GM20000 (cell line): Measurements from ENCODE around the gene PHACTR1.

Source experiments
- DNase-seq: peaks from one replicate; pipeline ENCODE4 v3.0.0; 2012; ENCODE audit warnings: low spot score
- TF ChIP-seq, protein P1 (sequence below): IDR thresholded peaks from 2 replicates; pipeline ENCODE4 v1.5.1; 2012; ENCODE audit warnings: mild to moderate bottlenecking, control low read depth; ENCODE audit errors: extremely low read depth, missing control alignments

The PHACTR1 gene

DNA sequence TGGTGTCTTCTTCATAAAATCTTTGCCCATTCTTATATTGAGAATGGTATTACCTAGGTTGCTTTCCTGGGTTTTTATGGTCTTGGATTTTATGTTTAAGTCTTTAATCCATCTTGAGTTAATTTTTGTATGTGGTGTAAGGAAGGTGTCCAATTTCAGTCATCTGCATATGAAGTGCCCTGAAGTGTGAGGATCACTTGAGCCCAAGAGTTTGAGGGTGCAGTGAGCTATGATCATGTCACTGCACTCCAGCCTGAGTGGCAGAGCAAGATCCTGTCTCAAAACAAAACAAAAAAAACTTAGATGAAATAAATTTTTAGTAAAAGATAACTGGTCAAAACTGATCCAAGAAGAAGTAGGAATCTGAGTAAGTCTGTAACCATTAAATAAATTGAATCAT is 396.4 kb downstream of the PHACTR1 start:
- TF ChIP-seq, protein P1, sequence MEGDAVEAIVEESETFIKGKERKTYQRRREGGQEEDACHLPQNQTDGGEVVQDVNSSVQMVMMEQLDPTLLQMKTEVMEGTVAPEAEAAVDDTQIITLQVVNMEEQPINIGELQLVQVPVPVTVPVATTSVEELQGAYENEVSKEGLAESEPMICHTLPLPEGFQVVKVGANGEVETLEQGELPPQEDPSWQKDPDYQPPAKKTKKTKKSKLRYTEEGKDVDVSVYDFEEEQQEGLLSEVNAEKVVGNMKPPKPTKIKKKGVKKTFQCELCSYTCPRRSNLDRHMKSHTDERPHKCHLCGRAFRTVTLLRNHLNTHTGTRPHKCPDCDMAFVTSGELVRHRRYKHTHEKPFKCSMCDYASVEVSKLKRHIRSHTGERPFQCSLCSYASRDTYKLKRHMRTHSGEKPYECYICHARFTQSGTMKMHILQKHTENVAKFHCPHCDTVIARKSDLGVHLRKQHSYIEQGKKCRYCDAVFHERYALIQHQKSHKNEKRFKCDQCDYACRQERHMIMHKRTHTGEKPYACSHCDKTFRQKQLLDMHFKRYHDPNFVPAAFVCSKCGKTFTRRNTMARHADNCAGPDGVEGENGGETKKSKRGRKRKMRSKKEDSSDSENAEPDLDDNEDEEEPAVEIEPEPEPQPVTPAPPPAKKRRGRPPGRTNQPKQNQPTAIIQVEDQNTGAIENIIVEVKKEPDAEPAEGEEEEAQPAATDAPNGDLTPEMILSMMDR, result no peak
- no peak for DNase-seq

DNA sequence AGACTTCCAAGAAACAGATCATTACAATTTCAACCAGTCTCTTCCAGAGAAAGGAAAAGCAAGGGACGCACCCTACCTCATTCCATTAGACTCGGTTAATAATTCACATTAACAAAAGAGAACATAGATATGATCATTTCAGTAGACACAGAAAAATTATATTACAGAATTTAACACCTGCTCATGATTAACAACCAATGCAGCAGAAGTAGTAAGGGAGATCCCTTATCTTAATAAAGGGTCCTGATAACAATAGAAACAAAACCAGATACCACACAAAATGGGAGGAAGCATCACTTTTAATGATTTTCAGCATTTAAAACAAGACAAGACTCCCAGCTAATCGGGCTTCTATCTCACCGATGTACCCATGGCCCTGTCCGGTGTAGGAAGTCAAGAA is 396.8 kb downstream of the PHACTR1 start:
- TF ChIP-seq, protein P1, result no peak
- DNase-seq, result no peak

DNA sequence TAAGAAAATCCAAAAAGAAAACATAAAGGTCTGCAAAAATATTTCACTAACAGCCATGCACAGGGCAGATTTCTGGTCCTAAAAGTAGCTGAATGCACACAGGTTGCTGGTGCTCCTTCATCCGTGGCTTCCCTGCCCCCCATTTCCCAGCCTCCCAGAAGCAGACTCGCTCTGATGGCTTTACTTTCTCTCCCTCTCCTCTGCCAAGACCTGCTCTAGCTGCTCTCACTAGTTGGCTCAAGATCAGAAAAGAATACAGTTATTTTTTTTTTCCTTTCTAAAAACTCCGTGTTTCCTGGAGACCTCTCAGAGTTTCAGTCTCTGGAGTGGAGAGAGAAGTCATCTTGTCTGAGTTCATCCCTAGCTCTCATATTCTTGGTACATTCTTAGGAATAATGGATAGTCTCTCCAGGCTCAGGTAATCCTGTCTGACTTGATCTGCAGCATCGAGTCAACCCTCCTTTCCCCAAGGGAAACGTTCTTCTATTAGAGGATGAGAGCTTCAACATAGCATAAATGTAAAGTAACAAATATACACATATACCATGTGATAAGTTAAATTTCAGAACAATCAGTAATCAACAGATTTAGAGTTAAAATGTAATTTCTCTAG is 397.5 kb downstream of the PHACTR1 start:
- no peak for DNase-seq
- TF ChIP-seq, protein P1, result no peak

DNA sequence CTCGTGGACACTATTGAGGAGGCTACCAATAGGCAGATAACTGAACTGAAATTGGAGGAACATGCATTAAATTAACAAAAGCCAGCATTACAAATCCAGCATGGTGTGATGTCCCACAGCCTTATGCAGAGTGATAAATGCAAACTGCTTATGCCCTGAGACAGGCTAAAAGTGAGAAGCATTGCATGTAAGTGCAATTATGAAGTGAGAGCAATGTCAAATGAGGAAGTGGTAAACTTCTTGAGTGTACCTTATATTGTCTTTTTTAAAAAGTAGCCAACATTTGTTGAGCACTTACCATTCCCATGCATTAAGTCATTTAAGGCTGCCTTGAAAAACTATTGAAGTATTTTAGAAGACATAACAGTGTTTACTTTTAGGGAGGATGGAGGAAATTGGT is 399.6 kb downstream of the PHACTR1 start:
- TF ChIP-seq, protein P1, result no peak
- DNase-seq, result no peak

DNA sequence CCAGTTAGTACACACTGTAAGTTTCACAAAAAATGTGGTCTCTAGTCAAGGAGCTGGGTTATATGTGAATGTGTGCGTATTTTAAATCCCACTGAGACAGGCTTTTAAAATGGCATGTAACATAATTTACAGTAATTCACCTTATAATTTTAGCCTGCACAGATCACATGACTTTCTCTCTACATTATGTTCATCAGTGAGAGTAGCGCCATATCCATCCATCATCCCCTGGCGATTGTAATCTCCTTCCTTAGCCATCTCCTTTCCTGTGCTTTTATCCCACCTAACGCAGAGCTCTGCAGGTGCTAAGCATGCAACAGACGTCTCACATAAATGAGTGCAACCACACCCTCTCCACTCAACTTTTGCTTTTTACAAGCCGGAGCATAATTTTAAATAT is 401.0 kb downstream of the PHACTR1 start:
- DNase-seq, result no peak
- TF ChIP-seq, protein P1, result no peak

DNA sequence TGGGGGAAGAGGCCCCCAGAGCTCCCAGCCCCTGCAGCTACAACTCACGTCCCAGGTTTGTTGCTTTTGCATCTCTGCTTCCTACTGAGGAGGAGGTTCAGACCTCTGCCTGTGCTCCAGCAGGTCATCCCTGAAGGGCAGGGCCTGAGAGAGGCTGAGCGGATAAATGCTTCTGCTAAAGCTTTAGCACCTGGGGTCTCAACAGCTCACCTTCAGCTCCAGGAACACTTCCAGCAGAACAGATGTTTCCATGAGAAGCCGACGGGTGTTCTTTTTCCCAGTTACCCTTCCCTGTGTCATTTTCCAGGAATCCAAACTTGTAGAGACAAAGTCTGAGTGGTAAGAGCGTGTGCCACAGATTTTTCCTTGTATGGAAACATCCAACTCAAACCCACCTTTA is 403.0 kb downstream of the PHACTR1 start:
- TF ChIP-seq, protein P1, result no peak
- DNase-seq, result no peak

DNA sequence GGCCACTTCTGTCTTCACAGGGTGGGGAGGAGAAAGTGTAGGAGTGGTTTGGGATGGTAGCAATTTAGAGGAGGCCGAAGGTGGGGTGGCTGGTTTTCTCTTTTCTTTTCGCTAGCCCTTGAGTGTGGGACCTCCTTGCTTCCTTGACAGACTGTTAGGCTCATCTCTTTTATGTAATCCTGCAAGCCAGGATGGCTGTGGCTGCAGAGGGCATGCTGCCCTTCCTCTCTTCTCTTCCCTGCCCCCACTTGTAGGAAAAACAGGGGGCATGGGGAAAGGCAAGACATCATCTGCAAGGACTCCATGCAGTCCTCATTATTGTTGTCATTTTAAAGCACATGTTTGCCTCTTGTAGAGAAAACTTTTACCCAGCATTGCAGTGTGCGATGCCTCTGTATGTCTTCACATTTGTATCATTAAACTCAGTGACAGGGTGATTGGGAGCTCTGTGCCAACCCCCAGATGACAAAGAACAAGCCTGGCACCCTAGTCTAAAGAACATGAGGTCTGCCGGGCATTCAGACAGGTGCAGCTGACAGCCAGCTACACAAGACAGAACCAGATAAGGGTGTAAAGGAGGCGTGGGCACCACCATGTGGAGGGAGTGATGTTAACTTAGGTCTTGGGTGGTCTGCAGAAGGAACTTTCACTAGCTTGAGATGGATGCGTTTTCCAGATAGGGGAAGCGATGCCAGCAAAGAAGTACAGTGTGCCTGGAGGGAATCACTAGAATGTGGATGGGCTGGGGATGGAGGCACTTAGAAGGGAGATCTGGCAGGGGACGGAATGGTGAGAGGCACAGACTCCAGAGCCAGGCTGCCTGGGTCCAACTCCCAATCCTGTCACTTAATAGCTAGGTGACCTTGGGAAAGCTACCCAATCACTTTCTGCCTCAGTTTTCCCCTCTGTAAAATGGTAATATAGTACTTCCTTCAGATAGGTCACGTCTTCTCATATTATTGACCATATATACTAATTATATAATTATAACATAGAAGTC is 404.2 kb downstream of the PHACTR1 start:
- no peak for DNase-seq
- TF ChIP-seq, protein P1, result no peak
